Endodermal cell (in vitro differentiated cells): ENCODE data around the gene METAP1D. TPM values are rescaled to one million over a fixed set of nuclear protein-coding genes. Genes with fewer than 3 reads are reported as not detected.
"Not testable (repeated sequence)": the region's sequence is repeated elsewhere in the genome, so short reads cannot be mapped to it uniquely, and the experiment has no call there.

Experiments used
- DNase-seq: peaks from one replicate; pipeline ENCODE4 v3.0.0-alpha.2; 2017
- H3K27ac ChIP-seq: 2 replicates; pipeline ENCODE4 v1.5.1; 2013; ENCODE audit warnings: mild to moderate bottlenecking, low read depth, low read length, moderate library complexity
- H3K27me3 ChIP-seq: 2 replicates; pipeline ENCODE4 v1.6.1; 2013; ENCODE audit warnings: mild to moderate bottlenecking, low read length, moderate library complexity; ENCODE audit not compliant: insufficient read depth, control insufficient read depth, poor library complexity, severe bottlenecking
- H3K36me3 ChIP-seq: 2 replicates; pipeline ENCODE4 v1.7.0; 2013; ENCODE audit warnings: mild to moderate bottlenecking, low read length, moderate library complexity; ENCODE audit not compliant: control insufficient read depth, insufficient read depth
- H3K4me1 ChIP-seq: one replicate; pipeline ENCODE4 v1.7.0; 2013; ENCODE audit warnings: low read length; ENCODE audit not compliant: control insufficient read depth, insufficient read depth
- H3K4me3 ChIP-seq: 2 replicates; pipeline ENCODE4 v1.5.1; 2013; ENCODE audit warnings: mild to moderate bottlenecking, low read length, moderate library complexity
- H3K9ac ChIP-seq: 2 replicates; pipeline ENCODE4 v1.6.1; 2013; ENCODE audit warnings: mild to moderate bottlenecking, low read length, moderate library complexity; ENCODE audit not compliant: poor library complexity, severe bottlenecking; ENCODE audit errors: extremely low read depth
- H3K9me3 ChIP-seq: 2 replicates; pipeline ENCODE4 v1.6.1; 2013; ENCODE audit warnings: mild to moderate bottlenecking, low read length, moderate library complexity; ENCODE audit not compliant: control insufficient read depth
- H3K27ac Mint-ChIP-seq: 2 replicates; pipeline ENCODE4 v1.8.0; 2020; ENCODE audit warnings: mixed read lengths
- H3K27me3 Mint-ChIP-seq: 2 replicates; pipeline ENCODE4 v1.8.0; 2021; ENCODE audit warnings: mild to moderate bottlenecking, mixed read lengths; ENCODE audit not compliant: insufficient read depth
- H3K36me3 Mint-ChIP-seq: 2 replicates; pipeline ENCODE4 v1.8.0; 2020; ENCODE audit warnings: low read depth, mixed read lengths
- H3K4me1 Mint-ChIP-seq: 2 replicates; pipeline ENCODE4 v1.8.0; 2020; ENCODE audit warnings: mixed read lengths
- H3K4me3 Mint-ChIP-seq: 2 replicates; pipeline ENCODE4 v1.8.0; 2020; ENCODE audit warnings: mild to moderate bottlenecking, moderate library complexity, mixed read lengths
- H3K9me3 Mint-ChIP-seq: 2 replicates; pipeline ENCODE4 v1.8.0; 2020; ENCODE audit warnings: mild to moderate bottlenecking, mixed read lengths
- CTCF ChIP-seq: fragments of 200-600 bp; sonication (generic); conservative IDR thresholded peaks from 2 replicates; pipeline ENCODE4 v1.5.0; 2021; ENCODE audit warnings: antibody characterized with exemption, mild to moderate bottlenecking
- WGBS, 2 experiments: methylation state at CpG; one replicate each; pipeline versions ENCODE4 v1.1.5 to v1.1.7; 2013; ENCODE audit warnings: missing lambda C conversion rate in 2 of 2, mixed read lengths in 1 of 2; ENCODE audit not compliant: insufficient coverage in 1 of 2, insufficient read length in 1 of 2; 5-methylcytosine and 5-hydroxymethylcytosine counted together
- total RNA-seq, 2 donors: library from RNA; stranded (reverse); fragmentation: NEBNext Ultra II Directional in 1 of 2; extraction: Animal tissue kit (Norgen Biotek cat#: 25700) in 1 of 2; gene quantifications; 2 replicates in 1 of 2; 3 replicates in 1 of 2; pipeline ENCODE4 v1.2.1, GENCODE V29; 2021

METAP1D gene
- total RNA-seq, 2 donors from 2014 or later = 6.0 to 6.5 TPM

- no peak for TF ChIP-seq CTCF
- no peak overlapping the region for H3K9ac ChIP-seq
- H3K27me3 ChIP-seq = no peaks in the 10 kb centered on the region
- H3K4me1 ChIP-seq = no peaks in the 10 kb centered on the region
- H3K4me1 Mint-ChIP-seq = no peaks in the 10 kb centered on the region
- no peak for DNase-seq
- no peak overlapping the region for H3K4me3 ChIP-seq
- H3K27ac Mint-ChIP-seq = no peak overlapping the region
- WGBS, 2 experiments = 83 to 85% methylated on average over 4 of the region's 4 CpGs
- H3K4me3 Mint-ChIP-seq = no peak overlapping the region
- no peaks in the 10 kb centered on the region for H3K36me3 ChIP-seq
- H3K27ac ChIP-seq = no peak overlapping the region
- peaks cover 3% of the 10 kb centered on the region for H3K36me3 Mint-ChIP-seq
- H3K27me3 Mint-ChIP-seq = no peaks in the 10 kb centered on the region
- H3K9me3 ChIP-seq = no peaks in the 10 kb centered on the region
- H3K9me3 Mint-ChIP-seq = no peaks in the 10 kb centered on the region
Observed at GRCh38 chr2:172065111-172065510, 65.4 kb downstream of the METAP1D start.

DNA sequence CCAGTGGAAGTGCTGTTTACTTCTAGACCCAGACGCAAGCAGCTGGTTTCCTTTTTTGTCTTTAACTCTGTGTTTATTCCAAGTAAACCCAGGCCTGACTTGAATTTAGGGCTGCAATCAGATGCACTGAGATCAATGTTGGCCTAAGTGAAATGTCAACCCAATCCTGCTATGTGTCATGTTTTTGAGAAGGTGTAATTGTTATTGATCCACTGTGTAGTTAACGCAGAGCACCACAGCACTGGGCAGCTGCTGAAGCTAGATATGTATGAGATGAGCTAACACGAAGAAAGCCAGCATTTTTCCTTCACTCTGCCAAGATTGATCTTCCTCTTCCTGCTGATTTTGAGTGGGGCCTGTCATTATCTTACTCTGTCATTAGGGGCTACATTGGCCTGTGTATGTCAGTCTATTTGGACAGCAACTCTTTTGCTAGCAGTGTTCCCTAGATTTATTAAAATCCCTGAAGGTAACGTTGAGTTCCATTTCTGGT, 66.7 kb downstream of the METAP1D start:
- no peak for TF ChIP-seq CTCF
- Mint-ChIP-seq H3K27me3 (no peaks in the 10 kb centered on the region), H3K27ac (no peak overlapping the region), H3K4me3 (no peak overlapping the region), H3K9me3 (no peaks in the 10 kb centered on the region), H3K36me3 (peaks cover 3% of the 10 kb centered on the region), H3K4me1 (no peaks in the 10 kb centered on the region)
- Histone ChIP-seq H3K4me3 (no peak overlapping the region), H3K9ac (no peak overlapping the region), H3K27me3 (no peaks in the 10 kb centered on the region), H3K27ac (no peak overlapping the region), H3K9me3 (no peaks in the 10 kb centered on the region), H3K36me3 (no peaks in the 10 kb centered on the region), H3K4me1 (no peaks in the 10 kb centered on the region)
- DNase-seq = no peak
- WGBS, 2 experiments = 87 to 88% methylated on average over 3 to 4 of the region's 4 CpGs

- not testable (repeated sequence) for H3K36me3 Mint-ChIP-seq, H3K27me3 ChIP-seq, DNase-seq, H3K9ac ChIP-seq, H3K4me3 Mint-ChIP-seq, H3K9me3 ChIP-seq, H3K9me3 Mint-ChIP-seq, H3K27ac ChIP-seq, H3K27ac Mint-ChIP-seq, H3K36me3 ChIP-seq, H3K27me3 Mint-ChIP-seq, H3K4me3 ChIP-seq, H3K4me1 ChIP-seq, H3K4me1 Mint-ChIP-seq
- 87 to 100% methylated on average over 1 to 4 of the region's 4 CpGs for WGBS, 2 experiments
Observed at GRCh38 chr2:172067905-172068304, 68.2 kb downstream of the METAP1D start.

DNA sequence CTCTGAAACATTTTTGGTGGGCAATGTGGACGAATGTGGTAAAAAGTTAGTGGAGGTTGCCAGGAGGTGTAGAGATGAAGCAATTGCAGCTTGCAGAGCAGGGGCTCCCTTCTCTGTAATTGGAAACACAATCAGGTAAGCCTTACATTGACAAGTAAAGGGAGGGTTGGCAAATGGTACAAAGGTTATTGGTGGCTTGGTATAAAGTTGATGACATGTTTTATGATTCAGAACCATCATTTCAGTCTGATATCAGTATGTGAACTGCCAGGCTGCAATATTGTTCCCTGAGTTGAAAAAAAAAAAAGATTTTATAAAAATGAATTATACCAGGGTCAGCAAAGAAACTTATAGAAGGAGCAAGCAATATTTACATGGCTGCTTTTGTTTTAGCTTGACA, 71.2 kb downstream of the METAP1D start:
- Histone ChIP-seq H3K27ac (no peak overlapping the region), H3K9ac (no peak overlapping the region), H3K4me3 (no peak overlapping the region), H3K36me3 (no peaks in the 10 kb centered on the region), H3K27me3 (peaks cover 7% of the 10 kb centered on the region), H3K9me3 (no peaks in the 10 kb centered on the region), H3K4me1 (no peaks in the 10 kb centered on the region)
- peaks cover 12% of the 10 kb centered on the region for H3K27me3 Mint-ChIP-seq
- WGBS, 2 experiments = 75 to 80% methylated on average over 1 of the region's 1 CpG
- no peaks in the 10 kb centered on the region for H3K9me3 Mint-ChIP-seq
- peaks cover 1% of the 10 kb centered on the region for H3K4me1 Mint-ChIP-seq
- no peak for DNase-seq
- H3K36me3 Mint-ChIP-seq = peaks cover 3% of the 10 kb centered on the region
- H3K4me3 Mint-ChIP-seq = no peak overlapping the region
- H3K27ac Mint-ChIP-seq = no peak overlapping the region
- no peak for TF ChIP-seq CTCF
